GM19023 (cell line): ENCODE results near the gene CFD.
"Not testable (repeated sequence)": the region's sequence is repeated elsewhere in the genome, so short reads cannot be mapped to it uniquely, and the experiment has no call there.

ENCODE experiments used
- ATAC-seq: cut with Tn5 transposase; IDR thresholded peaks from one replicate; pipeline ENCODE4 v1.9.1; 2021; ENCODE audit warnings: mild to moderate bottlenecking, moderate library complexity; ENCODE audit not compliant: unreplicated experiment

Gene CFD

GRCh38 chr19:825897-826644 is 33.4 kb upstream of the CFD start:
- ATAC-seq = no peak

GRCh38 chr19:827314-827709 is 32.2 kb upstream of the CFD start:
- ATAC-seq = no peak

- ATAC-seq = no peak
Measured at GRCh38 chr19:827710-828321, 31.6 kb upstream of the CFD start, which contains the start of gene AZU1. TSS of gene AZU1 (plus strand) at chr19:827837. CDS start at chr19:827847, 10 bp downstream.

- ATAC-seq = no peak
Measured at GRCh38 chr19:829129-829758, 30.2 kb upstream of the CFD start.

GRCh38 chr19:831407-832369 is 27.8 kb upstream of the CFD start:
- ATAC-seq = no peak

GRCh38 chr19:834216-834615 is 25.2 kb upstream of the CFD start:
- no peak for ATAC-seq

GRCh38 chr19:835210-835810 is 24.2 kb upstream of the CFD start:
- no peak for ATAC-seq

- no peak for ATAC-seq
Measured at GRCh38 chr19:840519-841206, 18.8 kb upstream of the CFD start, which contains the start of gene PRTN3. TSS of gene PRTN3 (plus strand) at chr19:840999. CDS start at chr19:841009, 10 bp downstream.

GRCh38 chr19:842802-843179 is 16.7 kb upstream of the CFD start:
- ATAC-seq = not testable (repeated sequence)

GRCh38 chr19:843180-843835 is 16.2 kb upstream of the CFD start:
- no peak for ATAC-seq

GRCh38 chr19:843836-844545 is 15.5 kb upstream of the CFD start:
- ATAC-seq = no peak

GRCh38 chr19:844546-844971 is 14.9 kb upstream of the CFD start:
- ATAC-seq = no peak

GRCh38 chr19:845707-846521 is 13.6 kb upstream of the CFD start:
- ATAC-seq = no peak

GRCh38 chr19:848386-848921 is 11.0 kb upstream of the CFD start:
- ATAC-seq = no peak

GRCh38 chr19:849195-849594 is 10.3 kb upstream of the CFD start:
- not testable (repeated sequence) for ATAC-seq

- no peak for ATAC-seq
Measured at GRCh38 chr19:850221-850978, 9.1 kb upstream of the CFD start.

GRCh38 chr19:850979-851335 is 8.5 kb upstream of the CFD start:
- no peak for ATAC-seq
